ENCODE data around the gene DOK3.

The DOK3 gene

GRCh38 chr5:177482359-177482795, 27.2 kb downstream of the DOK3 start:
- Histone ChIP-seq H3K9me3 (ENCODE audit: insufficient read depth, low read depth, low read length) (no peaks in the 10 kb centered on the region), H3K4me2 (ENCODE audit: low read depth, low read length, poor library complexity, severe bottlenecking) (no peak overlapping the region), H3K9ac (ENCODE audit: low read depth, low read length, poor library complexity, severe bottlenecking) (no peak overlapping the region), H3K9me2 (replicated peaks; ENCODE audit: low read depth, low read length) (no peaks in the 10 kb centered on the region), H4K20me1 (ENCODE audit: insufficient read depth, low read length, poor library complexity, severe bottlenecking) (no peaks in the 10 kb centered on the region), H3K4me1 (ENCODE audit: insufficient read depth, low read length, poor library complexity, severe bottlenecking) (no peaks in the 10 kb centered on the region), H3K79me2 (ENCODE audit: insufficient read depth, low read length) (no peaks in the 10 kb centered on the region), H2AFZ (ENCODE audit: low read length) (no peak overlapping the region), H3K27me3 (ENCODE audit: insufficient read depth, low read length, poor library complexity, severe bottlenecking) (no peaks in the 10 kb centered on the region), H3K4me3 (ENCODE audit: low read length, poor library complexity, severe bottlenecking) (no peak overlapping the region), H3K36me3 (ENCODE audit: insufficient read depth, low read length) (peaks cover 4% of the 10 kb centered on the region; the same call in 1 of the 2 replicates), H3F3A (ENCODE audit: low read depth) (no peaks in the 10 kb centered on the region)
- TF ChIP-seq, protein P1, sequence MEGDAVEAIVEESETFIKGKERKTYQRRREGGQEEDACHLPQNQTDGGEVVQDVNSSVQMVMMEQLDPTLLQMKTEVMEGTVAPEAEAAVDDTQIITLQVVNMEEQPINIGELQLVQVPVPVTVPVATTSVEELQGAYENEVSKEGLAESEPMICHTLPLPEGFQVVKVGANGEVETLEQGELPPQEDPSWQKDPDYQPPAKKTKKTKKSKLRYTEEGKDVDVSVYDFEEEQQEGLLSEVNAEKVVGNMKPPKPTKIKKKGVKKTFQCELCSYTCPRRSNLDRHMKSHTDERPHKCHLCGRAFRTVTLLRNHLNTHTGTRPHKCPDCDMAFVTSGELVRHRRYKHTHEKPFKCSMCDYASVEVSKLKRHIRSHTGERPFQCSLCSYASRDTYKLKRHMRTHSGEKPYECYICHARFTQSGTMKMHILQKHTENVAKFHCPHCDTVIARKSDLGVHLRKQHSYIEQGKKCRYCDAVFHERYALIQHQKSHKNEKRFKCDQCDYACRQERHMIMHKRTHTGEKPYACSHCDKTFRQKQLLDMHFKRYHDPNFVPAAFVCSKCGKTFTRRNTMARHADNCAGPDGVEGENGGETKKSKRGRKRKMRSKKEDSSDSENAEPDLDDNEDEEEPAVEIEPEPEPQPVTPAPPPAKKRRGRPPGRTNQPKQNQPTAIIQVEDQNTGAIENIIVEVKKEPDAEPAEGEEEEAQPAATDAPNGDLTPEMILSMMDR (conservative IDR thresholded peaks at IDR 0.05; ENCODE audit: low read length), result no peak
- no peak for TF ChIP-seq EZH2phosphoT487 (IDR thresholded peaks at IDR 0.05; ENCODE audit: borderline replicate concordance)

DNA sequence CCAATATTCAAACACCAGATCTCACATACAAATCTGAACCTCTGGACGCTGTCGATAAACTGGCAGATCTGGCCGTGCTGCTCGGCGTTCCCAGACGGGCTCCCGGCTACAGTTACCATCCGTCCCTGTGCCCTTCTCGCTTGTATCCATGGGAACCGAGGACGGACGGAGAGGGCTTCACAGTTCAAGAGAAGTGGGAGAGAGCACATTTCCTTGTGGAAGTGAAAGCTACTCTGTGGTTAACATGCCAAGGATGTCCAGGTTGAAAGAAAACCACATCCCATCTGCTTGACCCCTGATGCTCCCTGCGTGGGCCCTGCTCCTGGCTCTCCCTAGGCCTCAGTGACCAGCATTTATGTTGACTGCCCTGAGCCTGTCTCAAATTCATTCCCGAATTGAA, 29.9 kb downstream of the DOK3 start:
- H3K4me1 ChIP-seq (ENCODE audit: insufficient read depth, low read length, poor library complexity, severe bottlenecking), result no peaks in the 10 kb centered on the region
- no peaks in the 10 kb centered on the region for H3K27me3 ChIP-seq (ENCODE audit: insufficient read depth, low read length, poor library complexity, severe bottlenecking)
- H3K9ac ChIP-seq (ENCODE audit: low read depth, low read length, poor library complexity, severe bottlenecking), result no peak overlapping the region
- no peak for TF ChIP-seq EZH2phosphoT487 (IDR thresholded peaks at IDR 0.05; ENCODE audit: borderline replicate concordance)
- TF ChIP-seq, protein P1 (conservative IDR thresholded peaks at IDR 0.05; ENCODE audit: low read length), result no peak
- no peaks in the 10 kb centered on the region for H4K20me1 ChIP-seq (ENCODE audit: insufficient read depth, low read length, poor library complexity, severe bottlenecking)
- no peak overlapping the region for H3K4me3 ChIP-seq (ENCODE audit: low read length, poor library complexity, severe bottlenecking)
- H3K36me3 ChIP-seq (ENCODE audit: insufficient read depth, low read length), result no peaks in the 10 kb centered on the region
- H3K79me2 ChIP-seq (ENCODE audit: insufficient read depth, low read length), result no peaks in the 10 kb centered on the region
- H3F3A ChIP-seq (ENCODE audit: low read depth), result no peaks in the 10 kb centered on the region
- H2AFZ ChIP-seq (ENCODE audit: low read length), result no peak overlapping the region
- H3K9me2 ChIP-seq (replicated peaks; ENCODE audit: low read depth, low read length), result no peaks in the 10 kb centered on the region
- no peak overlapping the region for H3K4me2 ChIP-seq (ENCODE audit: low read depth, low read length, poor library complexity, severe bottlenecking)
- no peaks in the 10 kb centered on the region for H3K9me3 ChIP-seq (ENCODE audit: insufficient read depth, low read depth, low read length)

- Histone ChIP-seq H3K36me3 (ENCODE audit: insufficient read depth, low read length) (no peaks in the 10 kb centered on the region), H3K4me3 (ENCODE audit: low read length, poor library complexity, severe bottlenecking) (no peak overlapping the region), H3K4me1 (ENCODE audit: insufficient read depth, low read length, poor library complexity, severe bottlenecking) (no peaks in the 10 kb centered on the region), H3K79me2 (ENCODE audit: insufficient read depth, low read length) (no peaks in the 10 kb centered on the region), H3K4me2 (ENCODE audit: low read depth, low read length, poor library complexity, severe bottlenecking) (no peak overlapping the region), H3K9me3 (ENCODE audit: insufficient read depth, low read depth, low read length) (no peaks in the 10 kb centered on the region), H2AFZ (ENCODE audit: low read length) (no peak overlapping the region), H4K20me1 (ENCODE audit: insufficient read depth, low read length, poor library complexity, severe bottlenecking) (no peaks in the 10 kb centered on the region), H3K9me2 (replicated peaks; ENCODE audit: low read depth, low read length) (no peaks in the 10 kb centered on the region), H3F3A (ENCODE audit: low read depth) (no peaks in the 10 kb centered on the region), H3K27me3 (ENCODE audit: insufficient read depth, low read length, poor library complexity, severe bottlenecking) (no peaks in the 10 kb centered on the region), H3K9ac (ENCODE audit: low read depth, low read length, poor library complexity, severe bottlenecking) (no peak overlapping the region)
- no peak for TF ChIP-seq EZH2phosphoT487 (IDR thresholded peaks at IDR 0.05; ENCODE audit: borderline replicate concordance)
- TF ChIP-seq, protein P1 (conservative IDR thresholded peaks at IDR 0.05; ENCODE audit: low read length), result no peak
Measured at GRCh38 chr5:177478711-177479646, 30.6 kb downstream of the DOK3 start.
